Measurements from ENCODE around the gene AOAH.
A peak's percentile ranks its signal among the peaks of the same experiment; 100 is the strongest.

Gene AOAH, protein sequence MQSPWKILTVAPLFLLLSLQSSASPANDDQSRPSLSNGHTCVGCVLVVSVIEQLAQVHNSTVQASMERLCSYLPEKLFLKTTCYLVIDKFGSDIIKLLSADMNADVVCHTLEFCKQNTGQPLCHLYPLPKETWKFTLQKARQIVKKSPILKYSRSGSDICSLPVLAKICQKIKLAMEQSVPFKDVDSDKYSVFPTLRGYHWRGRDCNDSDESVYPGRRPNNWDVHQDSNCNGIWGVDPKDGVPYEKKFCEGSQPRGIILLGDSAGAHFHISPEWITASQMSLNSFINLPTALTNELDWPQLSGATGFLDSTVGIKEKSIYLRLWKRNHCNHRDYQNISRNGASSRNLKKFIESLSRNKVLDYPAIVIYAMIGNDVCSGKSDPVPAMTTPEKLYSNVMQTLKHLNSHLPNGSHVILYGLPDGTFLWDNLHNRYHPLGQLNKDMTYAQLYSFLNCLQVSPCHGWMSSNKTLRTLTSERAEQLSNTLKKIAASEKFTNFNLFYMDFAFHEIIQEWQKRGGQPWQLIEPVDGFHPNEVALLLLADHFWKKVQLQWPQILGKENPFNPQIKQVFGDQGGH

DNA sequence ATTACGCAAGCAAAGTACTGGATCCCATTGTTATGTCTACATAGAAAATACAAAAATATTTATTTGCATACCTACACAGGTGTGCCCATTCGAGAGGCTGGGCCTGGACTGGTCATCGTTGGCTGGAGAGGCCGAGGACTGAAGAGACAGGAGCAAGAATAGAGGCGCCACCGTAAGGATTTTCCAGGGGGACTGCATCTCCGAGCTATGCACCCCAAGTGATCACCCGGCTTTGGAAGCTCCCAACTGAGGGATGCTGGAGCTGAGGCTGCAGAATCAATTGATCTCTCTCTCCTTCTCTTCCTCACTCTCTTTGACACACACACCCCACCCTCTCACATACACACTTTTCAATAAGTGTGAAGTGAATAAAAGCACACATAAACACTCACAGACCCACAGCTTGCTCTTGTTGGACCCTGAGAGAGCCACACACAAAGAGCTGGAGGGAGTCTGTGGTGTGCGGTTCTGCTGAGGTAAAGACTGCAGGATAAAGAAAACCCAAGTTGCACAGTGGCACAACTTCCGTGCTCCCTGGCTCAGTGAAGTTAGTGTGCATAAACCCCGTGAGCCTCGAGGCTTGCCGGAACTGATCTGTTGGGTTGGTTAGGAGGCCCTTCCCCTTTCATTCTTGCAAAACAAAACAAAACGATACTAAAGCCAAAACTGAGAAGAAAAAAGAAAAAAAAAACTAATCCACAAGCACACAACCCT is at the start of gene AOAH:
TSS of gene AOAH (minus strand) at position 544 of the 714 bp plus-strand sequence. CDS start at position 198, 346 bp downstream.
- ATAC-seq, result peak; percentile 67

DNA sequence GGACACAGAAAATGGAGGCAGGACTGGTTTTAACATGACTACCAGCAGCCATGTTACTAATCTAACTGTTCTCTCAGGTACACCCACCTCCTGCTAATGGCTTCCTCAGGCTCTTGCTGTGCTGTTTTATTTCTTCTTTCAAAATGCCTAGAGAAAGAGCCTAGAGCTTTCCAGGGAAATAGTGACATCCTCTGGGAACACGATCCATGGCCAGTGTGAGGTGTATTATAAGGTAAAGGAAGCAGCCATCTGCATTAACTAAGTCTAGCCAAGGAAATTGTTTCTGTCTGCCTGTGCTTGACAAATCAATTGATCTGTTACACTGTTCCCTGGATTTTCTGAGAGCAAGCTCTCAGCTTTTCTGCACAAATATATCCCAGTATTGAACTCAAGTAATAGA is 42.2 kb upstream of the AOAH start:
- DNase-seq (no peak), ATAC-seq (no peak)

More for the DNA sequence above, at the start of gene AOAH:
- peak; percentile 73 for DNase-seq

DNA sequence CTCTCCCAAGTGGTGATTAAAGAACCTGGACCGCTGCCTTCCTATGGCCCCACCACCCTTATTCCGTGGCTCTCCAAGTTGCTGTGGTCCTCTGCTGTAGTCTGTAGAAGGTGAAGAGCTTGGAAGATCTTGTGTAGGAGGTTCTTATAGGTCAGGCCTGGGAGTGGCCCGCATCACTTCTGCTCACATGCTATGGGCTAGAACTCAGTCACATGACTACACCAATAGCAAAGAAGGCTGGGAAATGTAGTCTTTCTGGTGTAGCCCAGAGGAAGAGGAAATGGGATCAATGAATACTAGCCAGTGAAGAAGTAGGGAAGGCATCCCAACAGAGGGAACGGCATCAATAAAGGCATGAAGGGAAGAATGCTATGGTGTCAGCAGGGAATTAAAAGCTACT is 41.3 kb upstream of the AOAH start:
- DNase-seq, result no peak
- peak; percentile 90 for ATAC-seq

DNA sequence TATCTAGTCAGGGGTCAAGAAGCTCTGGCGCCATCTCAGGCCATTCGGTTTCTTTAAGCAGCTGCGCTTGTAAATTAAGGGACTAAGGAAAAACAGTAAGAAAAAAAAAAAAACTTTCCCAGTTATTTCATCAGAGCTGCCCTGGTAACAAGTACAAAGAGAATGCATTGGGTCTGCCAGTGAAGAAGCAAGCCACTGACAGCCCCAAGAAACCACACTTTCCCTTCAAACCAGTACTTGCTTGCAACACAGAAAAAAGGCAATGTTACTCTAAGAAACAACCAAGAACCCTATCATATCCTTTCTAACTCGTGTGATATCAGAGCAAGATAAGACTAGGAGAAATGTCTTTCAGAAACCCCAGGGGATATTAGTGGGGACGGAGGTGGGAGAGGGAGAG is 40.6 kb upstream of the AOAH start:
- DNase-seq, result no peak
- no peak for ATAC-seq

DNA sequence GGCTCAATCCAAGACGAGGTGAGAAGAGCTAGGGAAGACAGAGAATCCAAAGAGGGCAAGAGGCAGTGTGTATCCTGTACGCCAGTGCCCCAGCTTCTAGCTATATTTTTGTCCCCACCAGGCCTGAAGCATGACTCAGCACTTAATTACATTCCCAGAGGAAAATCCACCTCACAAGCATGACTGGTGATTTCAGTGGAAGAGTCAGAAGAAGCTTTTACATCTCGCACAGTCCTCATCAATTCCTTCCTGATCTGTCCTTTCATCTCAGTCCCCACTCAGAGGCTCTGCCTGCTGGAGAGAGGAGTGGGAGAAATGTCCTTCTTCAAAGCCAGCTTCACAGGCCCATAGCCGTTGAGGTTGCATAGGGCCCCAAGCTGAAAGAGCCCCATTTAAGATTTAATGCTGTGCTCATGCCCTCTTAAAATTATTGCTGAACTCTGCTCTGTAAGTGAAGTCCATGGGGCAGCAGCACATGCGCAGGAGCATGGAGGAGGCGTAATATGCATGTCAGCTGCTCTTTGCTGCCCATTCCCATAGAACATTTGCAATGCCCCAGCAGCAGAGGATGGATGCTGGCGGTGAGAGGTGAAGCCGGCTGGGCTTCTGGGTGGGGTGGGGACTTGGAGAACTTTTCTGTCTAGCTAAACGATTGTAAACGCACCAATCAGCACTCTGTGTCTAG is 39.0 kb upstream of the AOAH start:
- ATAC-seq (no peak), DNase-seq (no peak)

DNA sequence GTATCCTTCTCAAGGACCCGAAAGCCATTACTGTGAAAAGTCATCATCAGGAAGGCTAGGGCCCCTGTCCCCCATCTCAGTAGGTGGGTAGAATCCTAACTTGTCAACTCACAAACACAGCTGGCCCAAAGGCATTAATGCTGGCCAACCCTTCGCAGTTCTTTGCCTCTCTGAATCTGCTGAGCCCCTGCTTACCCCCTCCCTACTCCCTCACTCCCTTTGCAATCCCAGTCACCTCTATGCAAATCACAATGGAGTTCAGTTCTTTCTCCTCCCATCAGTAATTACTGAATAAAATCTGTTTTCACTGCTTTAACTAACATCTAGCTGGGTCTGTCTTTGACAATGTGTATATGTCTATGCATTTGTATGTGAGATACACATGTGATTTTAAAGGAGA is 38.1 kb upstream of the AOAH start:
- no peak for ATAC-seq
- DNase-seq, result no peak

DNA sequence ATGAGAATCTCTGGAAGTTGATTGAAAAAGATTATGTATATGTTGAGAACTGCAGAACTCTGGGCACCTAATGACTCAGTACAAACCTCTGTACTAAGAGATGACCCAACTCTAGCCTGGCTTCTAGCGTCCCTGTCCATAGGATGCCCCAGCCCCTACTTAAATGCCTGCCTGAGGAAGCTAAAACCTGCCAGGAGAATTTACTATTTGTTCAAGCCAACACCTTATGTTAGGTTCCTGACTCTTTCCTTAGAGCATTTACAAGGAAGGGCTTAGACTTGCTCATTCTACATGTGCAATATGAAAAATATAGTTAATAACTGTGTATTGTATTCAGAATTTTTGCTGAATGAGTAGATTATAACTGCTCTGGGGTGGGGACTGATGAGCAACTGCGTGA is 37.5 kb upstream of the AOAH start:
- DNase-seq, result no peak
- ATAC-seq, result no peak

DNA sequence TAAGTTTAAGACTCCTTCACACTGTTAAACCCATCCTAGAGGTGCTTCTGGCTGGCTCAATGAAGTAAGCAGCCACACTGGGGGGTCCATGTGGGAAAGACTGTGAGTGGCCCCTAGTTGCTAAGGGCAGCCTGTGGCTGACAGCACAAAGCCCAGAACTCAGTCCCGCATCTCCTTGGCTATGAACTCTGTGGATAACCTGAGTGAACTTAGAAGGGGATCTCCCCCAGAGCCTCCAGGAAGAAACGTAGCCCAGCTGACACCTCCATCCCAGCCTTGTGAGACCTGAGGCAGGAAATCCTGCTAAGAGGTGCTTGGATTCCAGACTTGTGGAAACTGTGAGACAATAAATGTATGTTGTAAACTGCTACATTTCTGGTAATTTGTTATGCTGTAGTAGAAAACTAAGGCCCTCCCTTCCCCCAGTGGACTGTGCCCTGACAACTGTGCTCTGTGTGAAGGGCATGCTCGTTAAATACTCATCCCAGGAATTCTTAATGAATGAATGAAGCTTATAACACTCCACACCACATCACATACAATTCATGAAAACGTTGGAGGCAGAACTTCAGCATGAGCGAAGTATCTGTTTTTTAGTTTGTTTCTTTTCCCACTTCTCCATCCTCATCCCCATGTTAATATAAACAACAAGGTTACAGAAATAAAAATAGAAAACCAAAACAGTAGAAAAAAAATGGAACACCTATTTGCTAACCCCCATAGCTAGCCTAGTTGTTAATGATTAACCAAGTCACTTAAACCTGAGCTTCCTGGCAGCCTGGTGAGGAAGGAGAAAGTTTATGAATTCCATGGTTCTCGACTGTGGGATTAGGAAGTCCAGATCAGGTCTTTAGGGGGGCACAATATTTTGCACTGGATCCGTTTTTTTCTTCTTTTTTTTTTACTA is 36.8 kb upstream of the AOAH start:
- ATAC-seq (no peak), DNase-seq (no peak)

DNA sequence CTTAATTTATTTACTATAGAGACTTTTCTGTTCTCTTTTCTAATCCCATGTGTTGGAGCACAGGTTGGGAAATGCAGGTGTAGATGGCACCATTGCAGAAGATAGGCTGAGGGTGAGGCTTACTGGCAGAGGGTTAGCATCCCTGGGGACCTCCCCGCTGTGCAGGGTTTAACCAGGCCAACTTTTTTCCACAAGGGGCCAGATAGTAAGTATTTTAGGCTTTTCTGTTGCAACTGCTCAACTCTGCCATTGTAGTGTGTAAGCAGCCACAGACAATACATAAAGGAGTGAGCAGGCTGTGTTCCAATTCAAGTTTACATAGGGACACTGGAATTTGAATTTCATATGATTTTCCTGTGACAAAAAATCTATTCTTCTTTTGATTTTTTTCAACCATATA is 34.6 kb upstream of the AOAH start:
- ATAC-seq, result no peak
- DNase-seq, result no peak

DNA sequence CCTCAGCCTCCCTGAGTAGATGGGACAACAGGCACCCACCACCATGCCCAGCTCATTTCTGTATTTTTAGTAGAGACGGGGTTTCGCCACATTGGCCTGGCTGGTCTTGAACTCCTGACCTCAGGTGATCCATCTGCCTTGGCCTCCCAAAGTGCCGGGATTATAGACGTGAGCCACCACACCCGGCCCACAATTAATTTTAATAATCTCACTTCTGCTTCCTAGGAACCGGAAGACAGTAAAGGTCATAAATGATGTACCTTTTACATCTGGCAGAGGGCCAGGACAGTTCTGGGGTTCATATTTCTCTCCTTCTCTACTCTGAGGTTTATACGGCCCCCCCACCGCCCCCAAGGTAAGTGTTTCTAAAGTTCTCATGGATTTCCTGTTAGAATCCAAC is 31.2 kb upstream of the AOAH start:
- ATAC-seq (no peak), DNase-seq (no peak)

DNA sequence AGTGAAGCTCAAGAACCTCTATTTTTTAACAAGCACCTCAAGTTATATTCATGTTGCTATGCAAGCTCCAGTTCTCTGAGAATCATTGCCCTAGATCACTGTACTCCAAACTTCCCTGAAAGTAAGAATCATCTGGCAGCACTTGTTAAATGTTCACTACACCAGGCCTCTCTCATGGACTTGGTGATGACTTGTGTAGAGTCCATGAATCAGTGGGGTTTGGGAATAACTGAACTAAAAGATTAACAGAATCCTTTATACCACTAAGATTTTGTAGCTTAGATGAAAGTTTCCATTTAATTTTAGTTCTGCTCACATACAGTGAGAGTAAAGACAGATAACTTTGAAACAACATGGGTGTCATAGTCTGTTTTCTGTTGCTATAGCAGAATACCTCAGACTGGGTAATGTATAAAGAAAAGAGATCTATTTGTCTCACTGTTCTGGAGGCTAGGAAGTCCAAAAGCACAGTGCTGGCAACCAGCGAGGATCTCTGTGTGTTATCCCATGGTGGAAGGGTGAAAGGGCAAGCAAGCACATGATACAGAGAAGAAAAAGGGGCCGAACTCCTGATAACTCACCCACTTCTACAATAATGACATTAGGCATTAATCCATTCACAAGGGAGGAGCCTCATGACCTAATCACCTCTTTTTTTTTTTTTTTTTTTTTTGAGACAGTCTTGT is 27.9 kb upstream of the AOAH start:
- ATAC-seq, result no peak
- DNase-seq, result no peak

DNA sequence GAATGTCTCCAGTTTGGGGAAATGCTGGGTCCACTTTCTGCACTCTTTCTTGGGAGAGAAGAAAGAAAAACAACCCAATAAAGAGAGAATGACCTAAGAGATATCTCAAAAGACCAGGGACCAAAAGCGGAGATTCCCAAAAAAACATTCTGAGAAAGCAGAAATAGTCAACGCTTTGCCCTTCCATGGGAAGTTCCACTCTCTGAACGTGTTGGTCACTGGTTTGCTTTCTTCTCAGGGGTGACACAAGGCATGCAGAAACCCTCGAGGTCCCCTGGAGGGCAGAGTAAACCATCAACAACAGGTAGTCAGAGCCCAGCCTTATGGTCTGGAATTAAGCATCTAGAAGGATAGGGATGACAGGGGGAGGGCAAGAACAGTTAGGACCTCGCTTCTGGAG is 26.2 kb upstream of the AOAH start:
- DNase-seq, result no peak
- no peak for ATAC-seq

DNA sequence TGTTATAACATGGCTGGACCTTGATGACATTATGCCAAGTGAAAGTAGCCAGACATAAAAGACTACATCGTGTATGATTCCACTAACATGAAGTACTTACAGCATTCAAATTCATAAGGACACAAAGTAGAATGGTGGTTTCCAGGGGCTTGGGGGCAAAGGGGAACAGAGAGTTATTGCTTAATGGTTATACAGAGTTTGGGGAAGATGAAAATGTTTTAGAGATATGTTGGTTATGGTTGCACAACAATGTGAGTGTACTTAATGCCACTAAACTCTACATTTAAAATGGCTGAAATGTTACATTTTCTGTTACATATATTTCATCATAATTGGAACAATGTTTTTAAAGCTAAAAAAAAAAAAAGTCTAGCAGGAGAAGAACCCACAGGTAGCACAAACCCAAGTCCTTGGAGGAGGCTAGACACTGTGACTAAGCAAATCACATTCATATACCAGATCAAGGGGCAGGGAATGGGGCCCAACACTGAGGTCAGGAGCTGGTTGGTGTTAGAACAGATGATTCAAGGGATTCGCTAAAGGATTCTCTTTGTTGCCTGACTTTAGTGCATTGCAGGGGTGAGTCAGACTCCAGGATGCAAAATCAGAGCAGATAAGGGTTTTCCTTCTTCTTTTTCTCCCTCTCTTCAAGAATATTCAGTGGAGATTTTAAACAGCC is 25.1 kb upstream of the AOAH start:
- DNase-seq, result no peak

DNA sequence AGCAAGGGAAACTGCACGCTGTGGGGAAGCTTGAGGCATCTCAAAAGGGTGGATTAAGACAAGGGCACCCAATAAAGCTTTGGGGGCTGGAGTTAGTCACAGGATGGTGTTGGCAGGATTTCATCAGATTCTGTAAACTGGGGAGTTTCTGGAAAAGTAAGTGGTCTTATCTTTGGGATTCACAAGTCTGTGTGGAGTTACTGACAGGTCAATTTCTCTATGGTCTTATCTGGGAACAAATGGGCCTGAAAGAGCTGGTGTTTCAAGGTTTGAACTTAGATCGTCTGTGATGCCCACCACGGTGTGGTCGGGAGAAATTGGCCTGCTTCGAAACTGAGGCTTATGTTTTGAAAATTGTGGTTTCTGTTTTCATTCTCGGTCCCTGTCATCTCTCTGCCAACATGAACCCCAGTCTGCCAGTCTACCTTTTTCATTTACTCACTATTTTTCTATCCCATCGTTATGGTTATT is 23.8 kb upstream of the AOAH start:
- ATAC-seq, result peak; percentile 81
- DNase-seq, result peak; percentile 42

More for the DNA sequence above, 25.1 kb upstream of the AOAH start:
- ATAC-seq, result no peak

DNA sequence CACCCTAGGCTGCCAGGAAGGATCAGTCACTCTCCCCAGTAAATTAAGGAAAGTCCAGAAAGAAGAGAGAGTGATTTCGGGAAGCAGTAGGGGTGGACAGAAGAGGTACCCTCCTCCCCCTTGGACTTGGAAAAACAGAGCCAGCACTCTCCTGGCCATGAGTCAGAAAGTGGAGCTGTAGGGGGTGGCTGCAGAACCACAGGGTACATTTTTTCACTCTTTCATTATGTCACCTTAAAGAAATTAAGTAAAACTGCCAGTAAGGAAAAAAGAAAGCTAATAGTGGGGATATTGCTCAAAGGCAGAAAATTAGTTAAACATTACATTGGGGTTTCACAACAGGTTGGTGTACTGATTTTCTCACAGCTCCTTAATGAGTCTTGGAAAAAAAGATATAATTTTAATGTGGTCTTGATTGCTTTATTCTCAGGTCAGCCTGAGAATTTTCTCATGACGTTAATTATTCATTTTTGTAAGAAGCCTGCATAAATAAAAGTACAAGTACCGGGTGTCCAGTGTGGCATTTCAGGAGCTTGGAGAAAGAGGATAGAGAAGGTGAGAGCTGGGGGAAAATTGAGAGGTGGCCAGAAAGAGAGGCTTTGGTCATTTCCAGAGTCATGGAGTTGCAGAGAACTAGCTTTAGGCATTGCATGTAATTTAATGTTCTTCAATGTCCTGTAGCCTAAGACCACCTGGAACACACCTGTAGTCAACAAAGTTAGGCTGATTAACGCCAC is 23.2 kb upstream of the AOAH start:
- no peak for ATAC-seq
- DNase-seq, result no peak

DNA sequence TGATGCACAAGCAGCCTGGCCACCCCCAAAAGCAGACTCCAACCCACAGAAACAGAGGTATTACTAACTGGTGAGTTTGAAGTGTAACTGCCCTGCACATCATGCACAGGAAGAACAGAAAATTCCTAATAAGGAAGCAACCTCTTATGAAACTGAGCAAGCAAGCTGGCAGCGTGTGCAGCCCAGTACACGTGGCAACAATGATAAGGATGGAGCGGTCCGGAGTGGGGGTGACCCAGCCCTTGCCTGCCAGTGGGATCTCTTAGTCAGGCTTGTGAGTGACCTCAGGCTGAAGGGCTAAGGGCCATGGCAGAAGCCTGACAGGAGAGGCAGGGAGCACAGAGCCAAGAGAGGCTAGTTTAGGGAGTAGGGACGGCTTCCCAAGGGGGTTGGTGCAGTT is 22.1 kb upstream of the AOAH start:
- DNase-seq (no peak), ATAC-seq (peak; percentile 28)

DNA sequence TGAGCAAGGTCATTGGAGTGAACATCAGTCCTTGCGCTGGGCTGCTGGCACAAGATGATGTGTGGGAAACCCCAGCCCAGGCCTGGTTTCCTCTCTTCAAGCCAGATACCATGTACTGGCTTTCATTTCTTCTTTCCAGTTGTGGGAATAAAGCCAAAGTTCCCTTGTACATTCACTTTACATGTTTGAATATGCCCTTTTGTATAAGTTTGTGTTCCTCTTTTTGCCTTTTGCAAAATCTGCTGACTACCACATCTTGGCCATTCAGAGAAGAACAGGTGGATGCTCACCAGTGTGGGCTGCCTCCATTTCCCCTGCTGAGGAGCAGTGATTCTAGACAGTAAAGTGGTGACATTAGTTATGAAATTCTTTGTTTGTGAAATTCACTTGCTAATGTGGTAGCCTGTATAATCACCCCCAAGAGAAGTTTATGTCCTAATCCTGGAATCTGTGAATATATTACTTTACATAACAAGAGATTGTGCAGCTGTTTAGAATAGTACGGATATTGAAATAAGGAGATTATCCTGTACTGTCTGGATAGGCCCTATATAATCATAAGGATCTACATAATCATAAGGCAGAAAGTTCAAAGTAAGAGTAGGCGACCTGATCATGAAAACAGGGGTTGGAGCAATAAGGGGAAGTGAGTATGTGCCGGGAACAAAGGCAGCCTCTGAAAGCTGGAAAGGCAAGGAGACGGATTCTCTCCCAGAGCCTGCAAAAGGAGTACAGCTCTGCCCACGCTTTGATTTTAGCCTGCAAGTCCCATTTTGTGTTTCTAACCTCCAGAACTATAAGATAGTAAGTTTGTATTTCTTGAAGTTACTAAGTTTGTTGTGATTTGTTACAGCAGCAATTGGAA is 18.8 kb upstream of the AOAH start:
- no peak for DNase-seq

DNA sequence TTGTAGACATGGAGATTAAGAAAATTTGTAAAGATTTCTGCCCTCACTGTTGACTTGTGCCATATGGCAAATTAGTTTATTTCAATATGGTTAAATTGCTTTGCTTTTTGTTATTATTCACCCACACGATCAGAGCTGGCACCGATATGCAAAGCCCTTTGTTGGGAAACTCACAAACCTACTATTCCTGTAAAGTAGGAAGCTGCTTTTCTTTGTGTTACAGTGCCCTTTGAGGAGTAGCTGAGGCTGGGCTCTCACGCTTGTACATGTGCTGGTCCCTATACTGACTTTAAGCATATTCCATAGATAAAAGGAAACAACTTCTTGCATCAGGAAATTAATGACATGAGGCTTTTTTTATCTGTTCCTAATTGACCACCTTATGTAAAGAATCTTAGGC is 17.6 kb upstream of the AOAH start:
- DNase-seq (no peak), ATAC-seq (no peak)

More for the DNA sequence above, 18.8 kb upstream of the AOAH start:
- no peak for ATAC-seq

DNA sequence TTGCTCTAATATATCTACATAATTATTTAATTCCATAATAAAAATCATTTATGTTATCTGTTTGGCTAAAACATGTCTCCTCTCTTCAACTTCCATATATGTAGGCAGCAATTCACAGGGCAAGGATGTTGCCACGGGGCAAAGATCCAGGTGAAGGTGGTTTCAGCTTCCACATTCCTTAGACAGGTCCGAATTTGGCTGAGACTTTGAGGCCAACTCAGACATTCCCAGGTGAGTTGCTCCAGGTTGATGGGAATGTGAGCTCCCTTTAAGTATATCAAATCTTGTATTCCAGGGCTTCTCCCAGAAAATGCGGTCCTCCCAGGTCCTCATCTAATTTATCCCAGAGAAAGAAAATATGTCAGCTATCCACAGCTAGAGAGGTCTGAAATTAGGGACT is 15.1 kb upstream of the AOAH start:
- ATAC-seq, result no peak

More for the DNA sequence above, 15.1 kb upstream of the AOAH start:
- DNase-seq, result no peak
